Karpas-422 (cell line): ENCODE data around the gene WWOX. TPM values are rescaled to one million over a fixed set of nuclear protein-coding genes. Genes with fewer than 3 reads are reported as not detected.

Source experiments
- DNase-seq: peaks from one replicate; pipeline ENCODE4 v3.0.0-alpha.2; 2015
- H2AFZ ChIP-seq: fragments of 200-600 bp; sonication (generic); 2 replicates; pipeline ENCODE4 v1.6.1; 2014; ENCODE audit warnings: antibody characterized with exemption, low read length, mixed read lengths
- H3K27ac ChIP-seq: fragments of 200-600 bp; sonication (generic); 2 replicates; pipeline ENCODE4 v1.5.1; 2014; ENCODE audit warnings: mild to moderate bottlenecking, low read length, moderate library complexity
- H3K27me3 ChIP-seq: fragments of 200-600 bp; sonication (generic); 2 replicates; pipeline ENCODE4 v1.6.1; 2014; ENCODE audit warnings: low read length, mixed read lengths
- H3K36me3 ChIP-seq: fragments of 200-600 bp; sonication (generic); 2 replicates; pipeline ENCODE4 v1.6.1; 2014; ENCODE audit warnings: low read length, mixed read lengths; ENCODE audit not compliant: insufficient read depth
- H3K4me1 ChIP-seq: fragments of 200-600 bp; sonication (generic); 2 replicates; pipeline ENCODE4 v1.6.1; 2014; ENCODE audit warnings: mild to moderate bottlenecking, low read length, mixed read lengths
- H3K4me2 ChIP-seq: fragments of 200-600 bp; sonication (generic); 2 replicates; pipeline ENCODE4 v1.6.1; 2014; ENCODE audit warnings: low read length, low read depth, mild to moderate bottlenecking; ENCODE audit not compliant: poor library complexity, severe bottlenecking
- H3K4me3 ChIP-seq: fragments of 200-600 bp; sonication (generic); 2 replicates; pipeline ENCODE4 v1.5.1; 2014; ENCODE audit warnings: mild to moderate bottlenecking, antibody characterized with exemption, low read length, mixed read lengths
- H3K79me2 ChIP-seq: fragments of 200-600 bp; sonication (generic); 2 replicates; pipeline ENCODE4 v1.6.1; 2014; ENCODE audit warnings: mild to moderate bottlenecking, low read length, mixed read lengths
- H3K9ac ChIP-seq: fragments of 200-600 bp; sonication (generic); 2 replicates; pipeline ENCODE4 v1.6.0; 2014; ENCODE audit warnings: low read length
- H3K9me2 ChIP-seq: fragments of 200-600 bp; sonication (generic), shearing (Covaris generic); replicated peaks from 2 replicates; pipeline ENCODE4 v1.6.0; 2014; ENCODE audit warnings: mild to moderate bottlenecking, low read length, moderate library complexity; ENCODE audit not compliant: insufficient read depth
- H3K9me3 ChIP-seq: fragments of 300-700, 200-600 bp; sonication (generic); 2 replicates; pipeline ENCODE4 v1.6.1; 2014; ENCODE audit warnings: low read length, mixed read lengths
- H4K20me1 ChIP-seq: fragments of 200-600 bp; sonication (generic); 2 replicates; pipeline ENCODE4 v1.6.1; 2014; ENCODE audit warnings: mild to moderate bottlenecking, antibody characterized with exemption, low read length, low read depth; ENCODE audit not compliant: insufficient read depth
- total RNA-seq: library from RNA; depleted of rRNA; stranded (reverse); fragments of >200 nt; shearing (Covaris generic); gene quantifications from 2 replicates; pipeline ENCODE4 v1.2.3, GENCODE V29; 2014; ENCODE audit warnings: low replicate concordance

The WWOX gene
- total RNA-seq, 1 experiment from 2014 or later: 66.2 TPM

- Histone ChIP-seq H3K9me3 (no peaks in the 10 kb centered on the region), H3K4me2 (no peak overlapping the region), H4K20me1 (no peaks in the 10 kb centered on the region), H3K79me2 (no peaks in the 10 kb centered on the region), H3K36me3 (no peaks in the 10 kb centered on the region), H2AFZ (no peak overlapping the region), H3K4me1 (peaks cover 2% of the 10 kb centered on the region), H3K27me3 (no peaks in the 10 kb centered on the region), H3K9ac (no peak overlapping the region), H3K27ac (no peak overlapping the region), H3K4me3 (no peak overlapping the region), H3K9me2 (no peaks in the 10 kb centered on the region)
- DNase-seq: no peak
Measured at GRCh38 chr16:79007614-79008013, 908.2 kb downstream of the WWOX start.

GRCh38 chr16:79008036-79008868 lies 908.8 kb downstream of the WWOX start:
- Histone ChIP-seq H3K27ac (no peak overlapping the region), H3K9me3 (no peaks in the 10 kb centered on the region), H2AFZ (no peak overlapping the region), H3K9me2 (no peaks in the 10 kb centered on the region), H3K79me2 (no peaks in the 10 kb centered on the region), H3K4me3 (no peak overlapping the region), H3K9ac (no peak overlapping the region), H3K4me2 (no peak overlapping the region), H3K36me3 (no peaks in the 10 kb centered on the region), H4K20me1 (no peaks in the 10 kb centered on the region), H3K4me1 (peaks cover 9% of the 10 kb centered on the region), H3K27me3 (no peaks in the 10 kb centered on the region)
- no peak for DNase-seq

- H3K4me3 ChIP-seq: no peak overlapping the region
- H3K9me3 ChIP-seq: no peaks in the 10 kb centered on the region
- H2AFZ ChIP-seq: no peak overlapping the region
- no peaks in the 10 kb centered on the region for H3K36me3 ChIP-seq
- no peaks in the 10 kb centered on the region for H3K27me3 ChIP-seq
- peaks cover 11% of the 10 kb centered on the region for H3K4me1 ChIP-seq
- no peak overlapping the region for H3K9ac ChIP-seq
- H4K20me1 ChIP-seq: no peaks in the 10 kb centered on the region
- no peak overlapping the region for H3K27ac ChIP-seq
- DNase-seq: no peak
- H3K9me2 ChIP-seq: no peaks in the 10 kb centered on the region
- no peaks in the 10 kb centered on the region for H3K79me2 ChIP-seq
- H3K4me2 ChIP-seq: no peak overlapping the region
Measured at GRCh38 chr16:79008869-79009179, 909.4 kb downstream of the WWOX start.

- Histone ChIP-seq H4K20me1 (no peaks in the 10 kb centered on the region), H3K79me2 (no peaks in the 10 kb centered on the region), H3K4me1 (peaks cover 11% of the 10 kb centered on the region), H3K36me3 (no peaks in the 10 kb centered on the region), H3K27ac (no peak overlapping the region), H3K9ac (no peak overlapping the region), H3K27me3 (no peaks in the 10 kb centered on the region), H3K4me3 (no peak overlapping the region), H2AFZ (no peak overlapping the region), H3K4me2 (no peak overlapping the region), H3K9me3 (no peaks in the 10 kb centered on the region), H3K9me2 (no peaks in the 10 kb centered on the region)
- no peak for DNase-seq
Measured at GRCh38 chr16:79009896-79010295, 910.4 kb downstream of the WWOX start.

GRCh38 chr16:79011282-79011681 lies 911.8 kb downstream of the WWOX start:
- H3K4me2 ChIP-seq: no peak overlapping the region
- H3K9me3 ChIP-seq: no peaks in the 10 kb centered on the region
- no peak for DNase-seq
- H3K79me2 ChIP-seq: no peaks in the 10 kb centered on the region
- H3K27me3 ChIP-seq: no peaks in the 10 kb centered on the region
- no peaks in the 10 kb centered on the region for H4K20me1 ChIP-seq
- H2AFZ ChIP-seq: no peak overlapping the region
- no peak overlapping the region for H3K9ac ChIP-seq
- H3K4me3 ChIP-seq: no peak overlapping the region
- no peaks in the 10 kb centered on the region for H3K9me2 ChIP-seq
- H3K36me3 ChIP-seq: no peaks in the 10 kb centered on the region
- H3K4me1 ChIP-seq: peaks cover 11% of the 10 kb centered on the region
- H3K27ac ChIP-seq: no peak overlapping the region

GRCh38 chr16:79012671-79013434 lies 913.4 kb downstream of the WWOX start:
- Histone ChIP-seq H3K4me2 (no peak overlapping the region), H3K27me3 (no peaks in the 10 kb centered on the region), H3K36me3 (no peaks in the 10 kb centered on the region), H3K27ac (no peak overlapping the region), H3K9me3 (no peaks in the 10 kb centered on the region), H3K4me3 (no peak overlapping the region; the same call in 1 of the 2 replicates), H3K79me2 (no peaks in the 10 kb centered on the region), H4K20me1 (no peaks in the 10 kb centered on the region), H3K4me1 (peaks cover 11% of the 10 kb centered on the region), H2AFZ (no peak overlapping the region), H3K9me2 (no peaks in the 10 kb centered on the region), H3K9ac (no peak overlapping the region)
- DNase-seq: no peak

- no peaks in the 10 kb centered on the region for H3K36me3 ChIP-seq
- H2AFZ ChIP-seq: no peak overlapping the region
- no peaks in the 10 kb centered on the region for H3K9me2 ChIP-seq
- no peaks in the 10 kb centered on the region for H3K79me2 ChIP-seq
- H3K4me3 ChIP-seq: no peak overlapping the region; the same call in 1 of the 2 replicates
- H3K27ac ChIP-seq: no peak overlapping the region
- peaks cover 17% of the 10 kb centered on the region for H3K4me1 ChIP-seq
- H3K27me3 ChIP-seq: no peaks in the 10 kb centered on the region
- DNase-seq: no peak
- H3K9ac ChIP-seq: no peak overlapping the region
- no peaks in the 10 kb centered on the region for H4K20me1 ChIP-seq
- no peaks in the 10 kb centered on the region for H3K9me3 ChIP-seq
- H3K4me2 ChIP-seq: peak overlapping the region; percentile 16
Measured at GRCh38 chr16:79013930-79014660, 914.6 kb downstream of the WWOX start.
